GM12892 (cell line): ENCODE measurements around the gene MAP2K3.

ENCODE experiments used
- DNase-seq: peaks from one replicate; pipeline ENCODE4 v3.0.0; 2011; ENCODE audit not compliant: insufficient read length
- FAIRE-seq: peaks from 2 replicates; lab custom pipeline; 2011; peaks lifted over from hg19 to GRCh38; lab: Jason Lieb, UNC
- POLR2A ChIP-seq: IDR thresholded peaks from 2 replicates; pipeline ENCODE4 v1.6.1; 2011; ENCODE audit warnings: low read depth, low read length, control low read depth
- POLR2AphosphoS5 ChIP-seq: IDR thresholded peaks from 2 replicates; pipeline ENCODE4 v1.6.1; 2011; ENCODE audit warnings: low read depth, low read length, control low read depth
- TAF1 ChIP-seq: IDR thresholded peaks from 2 replicates; pipeline ENCODE4 v1.6.1; 2011; ENCODE audit warnings: low read depth, mild to moderate bottlenecking, control low read depth, low read length, borderline replicate concordance

Gene MAP2K3

GRCh38 chr17:21357696-21358656, 73.5 kb downstream of the MAP2K3 start:
- no peak for DNase-seq
- no peak for FAIRE-seq
- TF ChIP-seq POLR2A (no peak), TAF1 (no peak), POLR2AphosphoS5 (no peak)

GRCh38 chr17:21358682-21359482, 74.4 kb downstream of the MAP2K3 start:
- DNase-seq (no peak), FAIRE-seq (no peak)
- TF ChIP-seq POLR2A (no peak), TAF1 (no peak), POLR2AphosphoS5 (no peak)

- DNase-seq: no peak
- no peak for FAIRE-seq
- no peak for TF ChIP-seq TAF1
- no peak for TF ChIP-seq POLR2AphosphoS5
- TF ChIP-seq POLR2A: no peak
These were observed 75.0 kb downstream of the MAP2K3 start for GRCh38 chr17:21359483-21359840.

GRCh38 chr17:21360048-21360447, 75.5 kb downstream of the MAP2K3 start:
- no peak for FAIRE-seq
- DNase-seq: no peak
- TF ChIP-seq TAF1 (no peak), POLR2A (no peak), POLR2AphosphoS5 (no peak)

GRCh38 chr17:21361020-21361809, 76.7 kb downstream of the MAP2K3 start:
- DNase-seq (no peak), FAIRE-seq (no peak)
- TF ChIP-seq POLR2AphosphoS5 (no peak), POLR2A (no peak), TAF1 (no peak)

GRCh38 chr17:21362331-21362931, 77.9 kb downstream of the MAP2K3 start:
- TF ChIP-seq POLR2AphosphoS5 (no peak), TAF1 (no peak), POLR2A (no peak)
- no peak for FAIRE-seq
- no peak for DNase-seq

- TF ChIP-seq TAF1 (no peak), POLR2AphosphoS5 (no peak), POLR2A (no peak)
- FAIRE-seq: no peak
- no peak for DNase-seq
These were observed 79.5 kb downstream of the MAP2K3 start for GRCh38 chr17:21363776-21364642.
